Natural killer cell (primary cell): ENCODE measurements around the gene RSRP1. TPM values are rescaled to one million over a fixed set of nuclear protein-coding genes. Genes with fewer than 3 reads are reported as not detected.

ENCODE experiments used
- ATAC-seq, 3 donors: fragments of 150-1000 bp in 2 of 3; fragments of 200-7000 bp in 1 of 3; cut with Tn5 transposase; 1 replicate in 1 of 3; 2 replicates in 2 of 3; pipeline ENCODE4 v1.10.0; 2021; ENCODE audit warnings: mild to moderate bottlenecking in 2 of 3, moderate library complexity in 2 of 3
- DNase-seq, 2 donors: peaks; one replicate each; pipeline versions ENCODE4 v3.0.0 to v3.0.0-alpha.2; 2013 to 2021; ENCODE audit warnings: mixed read lengths in 1 of 2
- H3K27ac ChIP-seq: one replicate; pipeline ENCODE4 v1.5.1; 2013; ENCODE audit warnings: mild to moderate bottlenecking, low read length
- H3K27me3 ChIP-seq: one replicate; pipeline ENCODE4 v1.6.1; 2013; ENCODE audit warnings: low read length; ENCODE audit not compliant: control insufficient read depth, insufficient read depth
- H3K36me3 ChIP-seq: one replicate; pipeline ENCODE4 v1.6.1; 2013; ENCODE audit warnings: low read length; ENCODE audit not compliant: control insufficient read depth, insufficient read depth
- H3K4me1 ChIP-seq: one replicate; pipeline ENCODE4 v1.6.1; 2013; ENCODE audit warnings: low read length; ENCODE audit not compliant: control insufficient read depth, insufficient read depth
- H3K4me3 ChIP-seq: one replicate; pipeline ENCODE4 v1.5.1; 2013; ENCODE audit warnings: low read length
- H3K9me3 ChIP-seq: one replicate; pipeline ENCODE4 v1.6.1; 2013; ENCODE audit warnings: low read length; ENCODE audit not compliant: control insufficient read depth, insufficient read depth
- H3K27ac Mint-ChIP-seq, 2 donors: one replicate each; pipeline ENCODE4 v1.8.0; 2022; ENCODE audit warnings: mild to moderate bottlenecking in 2 of 2, mixed read lengths in 2 of 2, moderate library complexity in 1 of 2
- H3K27me3 Mint-ChIP-seq, 2 donors: one replicate each; pipeline ENCODE4 v1.8.0; 2022; ENCODE audit warnings: low read depth in 2 of 2, mixed read lengths in 2 of 2
- H3K36me3 Mint-ChIP-seq: one replicate; pipeline ENCODE4 v1.8.0; 2022; ENCODE audit warnings: mixed read lengths
- H3K4me1 Mint-ChIP-seq, 2 donors: one replicate each; pipeline ENCODE4 v1.8.0; 2022; ENCODE audit warnings: mixed read lengths in 2 of 2
- H3K4me3 Mint-ChIP-seq: one replicate; pipeline ENCODE4 v1.8.0; 2022; ENCODE audit warnings: mild to moderate bottlenecking, moderate library complexity, mixed read lengths
- H3K9me3 Mint-ChIP-seq, 2 donors: one replicate each; pipeline ENCODE4 v1.8.0; 2022; ENCODE audit warnings: mixed read lengths in 2 of 2
- CTCF ChIP-seq: fragments of 200-600 bp; IDR thresholded peaks from one replicate; pipeline ENCODE4 v1.8.0; 2022; ENCODE audit warnings: antibody characterized with exemption
- WGBS: methylation state at CpG from one replicate; pipeline ENCODE4 v1.1.7; 2013; ENCODE audit warnings: missing lambda C conversion rate; ENCODE audit not compliant: insufficient coverage; 5-methylcytosine and 5-hydroxymethylcytosine counted together
- intact Hi-C: fragments of 100-400 bp; cut with micrococcal nuclease; formaldehyde crosslinking; loops from one replicate; pipeline ENCODE4 v1.14.2; 2022
- total RNA-seq, 4 donors: library from RNA; stranded (reverse); fragments of 120-200 nt in 1 of 4; gene quantifications; one replicate each; pipeline versions ENCODE4 v1.2.3 to v1.2.4, GENCODE V29; 2013 to 2022

Gene RSRP1
- total RNA-seq, 3 donors from 2014 or later (not counting 1 experiment from before 2014, with no cell fraction given) = 473 to 602 (median 589) TPM

GRCh38 chr1:25220666-25221065, 26.6 kb downstream of the RSRP1 start:
- Histone ChIP-seq H3K9me3 (no peaks in the 10 kb centered on the region), H3K4me1 (no peaks in the 10 kb centered on the region), H3K27ac (no peak overlapping the region), H3K27me3 (no peaks in the 10 kb centered on the region), H3K36me3 (peaks cover 44% of the 10 kb centered on the region), H3K4me3 (no peak overlapping the region)
- DNase-seq = no peak
- peaks cover 17% of the 10 kb centered on the region for H3K36me3 Mint-ChIP-seq
- no peaks in the 10 kb centered on the region for H3K27me3 Mint-ChIP-seq
- no peak overlapping the region for H3K27ac Mint-ChIP-seq
- intact Hi-C loops = no loop called here
- H3K4me3 Mint-ChIP-seq = no peak overlapping the region
- no peaks in the 10 kb centered on the region for H3K9me3 Mint-ChIP-seq
- no peak for ATAC-seq
- WGBS = 100% methylated on average over 1 of the region's 3 CpGs
- peaks cover 0 to 6% of the 10 kb centered on the region in 2 donors for H3K4me1 Mint-ChIP-seq
- TF ChIP-seq CTCF = no peak

- Histone ChIP-seq H3K4me1 (no peaks in the 10 kb centered on the region), H3K27ac (no peak overlapping the region), H3K9me3 (no peaks in the 10 kb centered on the region), H3K36me3 (peaks cover 37% of the 10 kb centered on the region), H3K4me3 (no peak overlapping the region), H3K27me3 (no peaks in the 10 kb centered on the region)
- Mint-ChIP-seq H3K27ac (peak overlapping the region in 1 of 2 donors; percentile 44), H3K4me1 (peaks cover 0 to 4% of the 10 kb centered on the region in 2 donors), H3K4me3 (no peak overlapping the region), H3K27me3 (no peaks in the 10 kb centered on the region), H3K36me3 (peaks cover 14% of the 10 kb centered on the region), H3K9me3 (no peaks in the 10 kb centered on the region)
- TF ChIP-seq CTCF = no peak
- WGBS = 94% methylated on average over 9 of the region's 9 CpGs
- ATAC-seq = no peak
- intact Hi-C loops = no loop called here
- DNase-seq = no peak
Observed at GRCh38 chr1:25219661-25220251, 27.5 kb downstream of the RSRP1 start.

GRCh38 chr1:25217598-25218232, 29.5 kb downstream of the RSRP1 start:
- ATAC-seq (no peak), DNase-seq (no peak)
- Mint-ChIP-seq H3K9me3 (no peaks in the 10 kb centered on the region), H3K36me3 (peaks cover under 1% of the 10 kb centered on the region), H3K27me3 (peaks cover 0 to under 1% of the 10 kb centered on the region in 2 donors), H3K27ac (no peak overlapping the region), H3K4me1 (no peaks in the 10 kb centered on the region), H3K4me3 (no peak overlapping the region)
- H3K27ac ChIP-seq = no peak overlapping the region
- no peaks in the 10 kb centered on the region for H3K4me1 ChIP-seq
- TF ChIP-seq CTCF = no peak
- WGBS = 97% methylated on average over 8 of the region's 8 CpGs
- intact Hi-C loops = no loop called here
- H3K9me3 ChIP-seq = no peaks in the 10 kb centered on the region
- no peak overlapping the region for H3K4me3 ChIP-seq
- no peaks in the 10 kb centered on the region for H3K27me3 ChIP-seq
- H3K36me3 ChIP-seq = peaks cover 20% of the 10 kb centered on the region

GRCh38 chr1:25217015-25217414, 30.2 kb downstream of the RSRP1 start:
- H3K9me3 ChIP-seq = no peaks in the 10 kb centered on the region
- WGBS = 88% methylated on average over 3 of the region's 3 CpGs
- no peaks in the 10 kb centered on the region for H3K4me1 ChIP-seq
- Mint-ChIP-seq H3K27me3 (peaks cover 0 to 3% of the 10 kb centered on the region in 2 donors), H3K9me3 (no peaks in the 10 kb centered on the region), H3K27ac (no peak overlapping the region), H3K36me3 (no peaks in the 10 kb centered on the region), H3K4me1 (no peaks in the 10 kb centered on the region), H3K4me3 (no peak overlapping the region)
- peaks cover 14% of the 10 kb centered on the region for H3K36me3 ChIP-seq
- no peak overlapping the region for H3K27ac ChIP-seq
- no peak for TF ChIP-seq CTCF
- intact Hi-C loops = no loop called here
- DNase-seq = no peak
- no peak for ATAC-seq
- H3K27me3 ChIP-seq = no peaks in the 10 kb centered on the region
- no peak overlapping the region for H3K4me3 ChIP-seq
